GM23248 (cell line): ENCODE measurements around the gene PFDN1. TPM values are rescaled to one million over a fixed set of nuclear protein-coding genes. Genes with fewer than 3 reads are reported as not detected.

Experiments
- DNase-seq: peaks from one replicate; pipeline ENCODE4 v3.0.0-alpha.2; 2015
- H2AFZ ChIP-seq: fragments of 200-600 bp; sonication (generic); 2 replicates; pipeline ENCODE4 v1.6.1; 2016; ENCODE audit warnings: antibody characterized with exemption
- H3F3A ChIP-seq: fragments of 200-600 bp; sonication (generic); 2 replicates; pipeline ENCODE4 v1.6.1; 2016; ENCODE audit warnings: mild to moderate bottlenecking, antibody characterized with exemption, mixed run types; ENCODE audit not compliant: insufficient read depth
- H3K27ac ChIP-seq: fragments of 200-600 bp; sonication (generic); 2 replicates; pipeline ENCODE4 v1.5.1; 2016; ENCODE audit warnings: mild to moderate bottlenecking
- H3K27me3 ChIP-seq: fragments of 200-600 bp; sonication (generic); replicated peaks from 2 replicates; pipeline ENCODE4 v1.6.1; 2016; ENCODE audit warnings: mild to moderate bottlenecking; ENCODE audit not compliant: insufficient read depth
- H3K36me3 ChIP-seq: fragments of 200-600 bp; sonication (generic); 2 replicates; pipeline ENCODE4 v1.6.1; 2016; ENCODE audit warnings: low read depth, mild to moderate bottlenecking
- H3K4me1 ChIP-seq: fragments of 200-600 bp; sonication (generic); 2 replicates; pipeline ENCODE4 v1.6.1; 2016; ENCODE audit warnings: mild to moderate bottlenecking; ENCODE audit not compliant: insufficient read depth
- H3K4me2 ChIP-seq: fragments of 200-600 bp; sonication (generic); one replicate; pipeline ENCODE4 v1.6.1; 2016; ENCODE audit warnings: mild to moderate bottlenecking; ENCODE audit not compliant: unreplicated experiment
- H3K4me3 ChIP-seq: fragments of 200-600 bp; sonication (generic); 2 replicates; pipeline ENCODE4 v1.5.1; 2016; ENCODE audit warnings: mild to moderate bottlenecking
- H3K79me2 ChIP-seq: fragments of 200-600 bp; sonication (generic); 2 replicates; pipeline ENCODE4 v1.6.1; 2016; ENCODE audit warnings: mild to moderate bottlenecking; ENCODE audit not compliant: insufficient read depth
- H3K9ac ChIP-seq: fragments of 200-600 bp; sonication (generic); 2 replicates; pipeline ENCODE4 v1.6.1; 2016; ENCODE audit warnings: mild to moderate bottlenecking
- H3K9me2 ChIP-seq: fragments of 200-600 bp; sonication (generic); 2 replicates; pipeline ENCODE4 v1.6.1; 2016; ENCODE audit warnings: mixed run types, mild to moderate bottlenecking, moderate library complexity; ENCODE audit not compliant: insufficient read depth
- H3K9me3 ChIP-seq: fragments of 200-600 bp; sonication (generic); one replicate; pipeline ENCODE4 v1.6.1; 2017; ENCODE audit warnings: low read depth
- H4K20me1 ChIP-seq: fragments of 200-600 bp; sonication (generic); 2 replicates; pipeline ENCODE4 v1.6.0; 2016; ENCODE audit not compliant: insufficient read depth
- EZH2 ChIP-seq: fragments of 200-600 bp; sonication (generic); IDR thresholded peaks from 2 replicates; pipeline ENCODE4 v1.6.1; 2018; ENCODE audit warnings: antibody characterized with exemption, mild to moderate bottlenecking; ENCODE audit not compliant: insufficient read depth, poor library complexity, severe bottlenecking
- EZH2phosphoT487 ChIP-seq: fragments of 200-600 bp; sonication (generic); IDR thresholded peaks from 2 replicates; pipeline ENCODE4 v1.6.1; 2018; ENCODE audit warnings: antibody characterized with exemption, moderate library complexity, mild to moderate bottlenecking, low read depth; ENCODE audit not compliant: insufficient read depth
- WGBS, 2 experiments: methylation state at CpG; one replicate each; pipeline ENCODE4 v1.1.6; 2015 to 2017; ENCODE audit warnings: low lambda C conversion rate in 2 of 2, low coverage in 1 of 2; ENCODE audit errors: missing lambda C conversion rate in 2 of 2; 5-methylcytosine and 5-hydroxymethylcytosine counted together
- in situ Hi-C: fragments of 300-500 bp; cut with MboI; formaldehyde crosslinking; loops from 2 replicates; pipeline ENCODE4 v1.15.0; 2020
- polyA plus RNA-seq: library from polyadenylated mRNA; unstranded; fragments of >200 nt; fragmentation: Nextera tagmentation; extraction: Ambion mirVana; gene quantifications from 2 replicates; pipeline ENCODE4 v1.2.1, GENCODE V29; 2016
- total RNA-seq: library from RNA; depleted of rRNA; stranded (reverse); fragments of >200 nt; shearing (Covaris generic); gene quantifications from 2 replicates; pipeline ENCODE4 v1.2.3, GENCODE V29; 2014

Gene PFDN1
- total and polyA plus RNA-seq, 2 experiments from 2014 or later: 95.8 to 99.9 TPM

DNA sequence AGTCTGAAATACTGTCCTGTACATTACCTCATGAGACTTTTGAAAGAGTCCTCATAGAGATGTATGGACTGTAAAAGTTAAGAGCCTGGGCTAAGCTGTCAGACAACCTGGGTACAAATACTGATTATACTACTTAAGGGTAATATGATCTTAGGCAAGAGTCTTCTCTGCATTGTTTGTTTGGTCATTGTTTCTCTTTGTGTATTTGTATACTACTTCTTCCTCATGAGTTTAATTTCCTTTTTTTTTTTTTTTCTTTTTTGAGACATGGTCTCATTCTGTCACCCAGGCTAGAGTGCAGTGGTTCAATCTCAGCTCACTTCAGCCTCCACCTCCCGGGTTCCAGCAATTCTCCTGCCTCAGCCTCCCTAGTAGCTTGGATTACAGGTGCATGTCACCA lies 2.6 kb upstream of the PFDN1 start:
- Histone ChIP-seq H3K9ac (no peak overlapping the region), H3K4me3 (no peak overlapping the region), H2AFZ (no peak overlapping the region), H3K79me2 (peaks cover 24% of the 10 kb centered on the region), H3K27ac (no peak overlapping the region), H3K4me2 (no peak overlapping the region), H3K36me3 (no peaks in the 10 kb centered on the region), H3K4me1 (peaks cover 17% of the 10 kb centered on the region), H3F3A (peaks cover 17% of the 10 kb centered on the region), H3K9me3 (no peaks in the 10 kb centered on the region), H3K27me3 (no peaks in the 10 kb centered on the region), H3K9me2 (no peaks in the 10 kb centered on the region), H4K20me1 (no peaks in the 10 kb centered on the region)
- WGBS, 2 experiments: 53 to 64% methylated on average over 1 of the region's 1 CpG
- in situ Hi-C loops: no loop called here
- no peak for DNase-seq
- no peak for TF ChIP-seq EZH2

DNA sequence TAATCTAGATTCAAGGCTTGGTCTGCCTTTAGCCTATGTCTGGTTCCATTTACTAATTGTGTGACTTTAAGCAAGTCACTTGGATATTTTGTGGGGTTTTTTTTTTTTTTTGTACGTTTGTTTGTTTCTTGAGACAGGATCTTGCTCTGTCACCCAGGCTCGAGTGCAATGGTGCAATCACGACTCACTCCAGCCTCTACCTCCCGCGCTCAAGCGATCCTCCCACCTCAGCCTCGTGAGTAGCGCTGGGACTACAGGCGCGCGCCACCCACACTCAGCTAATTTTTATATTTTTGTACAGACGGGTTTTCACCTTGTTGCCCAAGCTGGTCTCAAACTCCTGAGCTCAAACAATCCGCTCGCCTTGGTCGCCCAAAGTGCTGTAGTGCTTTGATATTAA lies 1.1 kb upstream of the PFDN1 start:
- no peaks in the 10 kb centered on the region for H3K27me3 ChIP-seq
- WGBS, 2 experiments: 85% methylated on average over 15 of the region's 15 CpGs
- H3K4me2 ChIP-seq: peak overlapping the region; percentile 94
- H3K9ac ChIP-seq: no peak overlapping the region
- H3K36me3 ChIP-seq: 0 out of 2 replicates have a peak, but pooled peaks cover 5% of the 10 kb centered on the region
- in situ Hi-C loops: no loop called here
- TF ChIP-seq EZH2phosphoT487 (no peak), EZH2 (no peak)
- peaks cover 38% of the 10 kb centered on the region for H3K79me2 ChIP-seq
- no peak overlapping the region for H3K4me3 ChIP-seq
- H3K9me3 ChIP-seq: no peaks in the 10 kb centered on the region
- H2AFZ ChIP-seq: no peak overlapping the region
- no peaks in the 10 kb centered on the region for H3K9me2 ChIP-seq
- H4K20me1 ChIP-seq: no peaks in the 10 kb centered on the region
- no peak for DNase-seq
- peaks cover 19% of the 10 kb centered on the region for H3F3A ChIP-seq
- H3K4me1 ChIP-seq: peaks cover 23% of the 10 kb centered on the region
- H3K27ac ChIP-seq: no peak overlapping the region; the same call in 1 of the 2 replicates

DNA sequence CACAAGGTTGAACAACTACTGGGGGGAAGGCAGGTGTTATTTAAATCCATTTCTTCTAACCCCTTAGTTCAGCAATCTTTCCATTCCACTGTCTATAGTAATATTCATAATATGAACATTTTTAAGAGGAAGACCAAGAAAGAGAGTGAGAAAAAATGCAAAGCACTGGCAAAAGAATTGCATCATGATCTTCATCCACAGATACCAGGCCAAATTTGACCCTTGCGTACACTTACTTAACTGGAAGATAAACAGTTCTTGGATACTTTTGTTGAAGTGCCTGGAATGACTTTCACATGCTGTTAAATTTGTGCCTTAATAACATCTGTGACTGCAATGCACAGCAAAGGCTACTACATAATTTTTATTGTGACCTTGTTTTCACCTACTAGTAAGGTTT lies 1.8 kb downstream of the PFDN1 start:
- no peak overlapping the region for H3K27ac ChIP-seq
- peaks cover 48% of the 10 kb centered on the region for H3K4me1 ChIP-seq
- in situ Hi-C loops: no loop called here
- H3K9ac ChIP-seq: peak overlapping the region; percentile 97; the same call in 1 of the 2 replicates
- H2AFZ ChIP-seq: no peak overlapping the region
- H3K4me2 ChIP-seq: peak overlapping the region; percentile 94
- H3K9me2 ChIP-seq: no peaks in the 10 kb centered on the region
- no peaks in the 10 kb centered on the region for H3K27me3 ChIP-seq
- peaks cover 47% of the 10 kb centered on the region for H3F3A ChIP-seq
- H4K20me1 ChIP-seq: no peaks in the 10 kb centered on the region
- H3K4me3 ChIP-seq: 0 out of 2 replicates have a peak overlapping the region, but pooled peaks have one; percentile 97
- H3K36me3 ChIP-seq: 0 out of 2 replicates have a peak, but pooled peaks cover 7% of the 10 kb centered on the region
- WGBS, 2 experiments: 98 to 100% methylated on average over 1 of the region's 1 CpG
- DNase-seq: no peak
- TF ChIP-seq EZH2phosphoT487: no peak
- TF ChIP-seq EZH2: no peak
- no peaks in the 10 kb centered on the region for H3K9me3 ChIP-seq
- H3K79me2 ChIP-seq: peaks cover 60% of the 10 kb centered on the region

DNA sequence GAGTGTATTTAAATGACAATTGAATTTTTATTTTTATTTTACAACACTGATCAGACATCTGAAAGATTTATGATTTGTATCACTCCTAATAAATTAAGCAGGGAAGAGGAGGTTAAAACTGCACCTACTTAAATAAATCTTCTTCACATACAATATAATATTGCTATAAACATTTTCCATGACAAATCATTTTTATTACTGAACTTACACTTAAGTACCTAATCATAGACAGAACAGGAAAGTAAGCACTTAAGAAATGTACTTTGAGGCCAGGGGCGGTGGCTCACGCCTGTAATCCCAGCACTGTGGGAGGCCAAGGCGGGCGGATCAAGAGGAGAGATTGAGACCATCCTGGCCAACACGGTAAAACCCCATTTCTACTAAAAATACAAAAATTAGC lies 3.8 kb downstream of the PFDN1 start:
- 82 to 89% methylated on average over 5 of the region's 5 CpGs for WGBS, 2 experiments
- no peak for DNase-seq
- peaks cover 68% of the 10 kb centered on the region for H3K4me1 ChIP-seq

More for the DNA sequence above, 3.8 kb downstream of the PFDN1 start:
- Histone ChIP-seq H3K9me2 (no peaks in the 10 kb centered on the region), H3K9ac (peak overlapping the region; percentile 22; the same call in 1 of the 2 replicates), H3K27ac (peak overlapping the region; percentile 57), H3K36me3 (0 out of 2 replicates have a peak, but pooled peaks cover 7% of the 10 kb centered on the region), H3K4me2 (peak overlapping the region; percentile 43), H4K20me1 (no peaks in the 10 kb centered on the region), H2AFZ (no peak overlapping the region), H3K79me2 (peaks cover 77% of the 10 kb centered on the region), H3F3A (peaks cover 68% of the 10 kb centered on the region), H3K9me3 (no peaks in the 10 kb centered on the region), H3K27me3 (no peaks in the 10 kb centered on the region), H3K4me3 (no peak overlapping the region)
- in situ Hi-C loops: no loop called here
- no peak for TF ChIP-seq EZH2
- TF ChIP-seq EZH2phosphoT487: no peak
